ENCODE measurements around the gene ADAMTSL2.

Gene ADAMTSL2

DNA sequence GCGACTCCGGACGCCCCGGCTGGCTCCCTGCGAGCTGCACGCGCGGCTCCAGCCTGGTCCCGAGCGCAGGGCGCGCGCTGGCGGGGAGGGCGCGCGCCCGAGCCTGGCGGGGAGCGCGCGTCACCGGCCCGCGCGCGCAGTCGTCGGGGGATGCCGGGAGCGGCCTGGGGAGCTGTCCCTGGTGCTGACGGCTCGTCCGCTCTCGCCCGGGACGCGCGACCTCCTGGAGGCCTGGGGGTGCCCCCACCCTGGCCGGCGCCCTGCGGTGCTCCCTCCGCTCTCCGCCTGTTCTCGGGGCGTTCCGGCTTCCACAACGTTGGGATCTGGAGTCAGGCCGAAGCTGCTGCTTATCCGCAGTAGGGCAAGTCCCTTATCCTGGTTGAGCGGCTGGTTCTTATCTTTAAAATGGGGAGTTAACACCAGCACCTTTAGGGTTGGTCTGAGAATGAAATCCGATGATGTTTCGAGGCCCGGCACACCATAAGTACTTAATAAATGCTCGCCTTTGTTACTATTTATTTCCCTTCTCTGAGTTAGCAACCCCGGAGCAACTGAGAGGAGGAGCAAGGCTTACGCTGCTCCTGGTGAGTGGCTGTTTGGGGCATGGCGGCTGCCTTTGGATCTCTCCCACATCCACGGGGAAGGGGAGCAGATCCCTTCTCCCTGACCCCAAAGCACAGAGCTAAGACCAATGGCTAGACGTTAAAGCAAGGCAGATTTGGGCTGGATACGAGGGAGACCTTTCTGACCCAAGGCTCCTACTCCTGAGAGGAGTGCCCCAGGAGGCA, 75.0 kb downstream of the ADAMTSL2 start, which contains the start of gene FAM163B:
FAM163B (minus strand) TSS at position 79 of the 788 bp plus-strand sequence. CDS start 29,166 bp downstream, outside the sequence.
- DNase-seq = no peak

DNA sequence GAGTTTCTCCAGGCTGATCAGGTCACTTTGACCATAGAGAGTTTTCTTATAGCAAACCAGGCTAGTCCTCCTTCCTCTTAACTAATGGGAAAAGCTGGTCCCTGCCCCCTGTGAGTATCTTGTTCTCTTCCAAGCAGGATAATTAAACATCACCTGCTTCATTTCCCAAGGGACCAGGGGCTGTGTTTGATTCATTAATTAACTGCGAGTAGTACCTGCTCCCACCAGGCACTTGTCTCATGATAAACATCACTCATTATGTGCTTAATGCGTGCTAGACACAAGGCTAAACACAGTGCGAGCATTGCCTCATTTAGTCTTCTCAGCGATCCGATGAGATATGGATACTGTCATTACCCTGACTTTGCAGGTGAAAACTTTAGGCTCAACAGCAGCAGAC, 76.3 kb downstream of the ADAMTSL2 start:
- no peak for DNase-seq

DNA sequence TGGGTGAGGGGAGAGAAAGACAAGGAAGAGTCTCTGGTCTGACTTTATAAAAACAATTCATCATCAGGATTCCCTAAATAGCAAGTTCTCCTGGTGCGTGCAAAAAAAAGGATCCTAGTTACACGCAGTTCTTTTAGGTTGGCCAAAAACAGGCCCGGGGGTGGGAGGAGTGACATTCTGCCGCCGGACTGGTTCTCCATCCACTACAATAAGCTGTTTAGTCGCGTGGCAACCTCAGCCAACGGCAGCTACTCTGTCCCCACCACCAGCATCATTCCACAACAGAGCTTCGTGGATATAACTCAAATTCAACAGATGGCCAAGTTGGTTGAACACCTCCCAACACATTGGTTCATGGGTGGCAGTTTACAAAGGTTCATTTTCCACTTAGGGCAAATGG, 77.5 kb downstream of the ADAMTSL2 start:
- DNase-seq = no peak

DNA sequence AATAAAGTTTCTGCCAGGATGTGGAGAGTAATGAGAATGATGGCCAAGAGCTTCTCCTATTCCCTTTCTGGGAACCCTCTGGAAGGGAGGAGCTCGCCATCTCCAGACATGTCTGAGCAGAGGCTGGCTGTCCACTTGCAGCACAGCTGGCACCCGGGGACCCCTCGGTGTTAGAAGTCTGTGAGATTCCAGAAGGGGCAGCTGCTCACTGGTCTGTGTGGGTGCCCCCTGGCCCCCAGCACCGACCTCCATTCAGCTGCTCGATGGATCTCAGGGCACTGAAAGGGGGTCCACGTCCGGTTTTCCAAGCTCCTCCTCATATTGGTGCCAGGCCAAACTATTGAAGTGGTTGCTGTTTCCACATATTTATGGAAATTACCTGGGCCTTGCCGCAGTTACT, 78.3 kb downstream of the ADAMTSL2 start:
- DNase-seq = no peak

DNA sequence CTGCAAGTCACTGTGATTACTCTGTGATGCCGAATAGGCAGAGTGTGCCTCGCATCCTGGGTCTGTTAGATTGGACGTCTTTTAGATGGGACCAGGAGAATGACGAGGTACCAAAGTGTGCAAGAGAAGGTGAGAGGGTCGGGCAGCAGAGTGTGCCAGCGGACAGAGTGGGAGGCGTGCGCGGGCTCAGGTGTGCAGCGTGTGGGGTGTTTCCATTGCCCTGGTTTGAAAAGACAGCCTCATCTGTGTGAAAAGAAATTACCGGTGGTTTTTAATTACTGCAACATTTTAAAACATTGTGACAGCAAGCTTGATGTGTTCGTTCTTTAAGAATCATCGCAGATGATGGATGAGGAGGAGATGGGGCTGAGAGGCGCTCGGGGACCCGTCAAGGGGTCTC, 78.9 kb downstream of the ADAMTSL2 start:
- no peak for DNase-seq

DNA sequence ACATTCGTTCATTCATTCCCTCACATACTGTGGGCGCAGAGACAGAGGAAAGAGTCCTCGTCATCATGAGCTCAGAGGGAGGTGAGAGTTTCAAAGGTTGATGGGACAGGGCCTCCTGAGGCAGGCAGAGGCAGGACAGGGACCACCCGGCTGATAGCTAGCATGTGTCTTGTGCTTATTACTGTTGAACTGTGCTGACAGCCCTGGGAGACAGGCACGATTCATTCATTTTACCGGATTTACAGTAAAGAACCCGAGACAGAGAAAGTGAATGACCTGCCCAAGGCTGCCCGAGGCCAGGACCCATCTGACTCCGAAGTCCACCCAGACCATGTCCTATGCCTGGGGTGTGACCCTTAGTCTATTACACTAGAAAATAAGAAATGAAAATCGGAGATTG, 79.6 kb downstream of the ADAMTSL2 start:
- no peak for DNase-seq

DNA sequence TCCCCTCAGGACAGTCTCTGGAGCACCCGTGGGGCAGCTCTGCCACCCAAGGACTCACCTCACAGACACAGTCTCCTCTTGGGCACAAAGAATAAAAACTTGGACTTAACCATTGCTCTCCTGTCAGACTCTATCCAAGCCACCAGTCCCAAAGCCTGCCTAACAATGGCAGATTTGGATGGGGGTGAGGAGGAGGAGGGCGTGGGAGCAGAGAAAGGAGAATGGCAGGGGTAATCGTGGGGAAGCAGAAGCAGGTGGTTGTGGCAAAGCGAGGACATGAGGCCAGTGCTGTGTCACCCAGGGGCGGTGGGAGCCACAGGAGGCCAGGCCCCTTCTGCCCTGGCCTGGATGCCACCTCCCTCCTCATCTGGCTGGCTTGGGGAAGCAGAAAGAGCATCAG, 80.2 kb downstream of the ADAMTSL2 start:
- DNase-seq = no peak

DNA sequence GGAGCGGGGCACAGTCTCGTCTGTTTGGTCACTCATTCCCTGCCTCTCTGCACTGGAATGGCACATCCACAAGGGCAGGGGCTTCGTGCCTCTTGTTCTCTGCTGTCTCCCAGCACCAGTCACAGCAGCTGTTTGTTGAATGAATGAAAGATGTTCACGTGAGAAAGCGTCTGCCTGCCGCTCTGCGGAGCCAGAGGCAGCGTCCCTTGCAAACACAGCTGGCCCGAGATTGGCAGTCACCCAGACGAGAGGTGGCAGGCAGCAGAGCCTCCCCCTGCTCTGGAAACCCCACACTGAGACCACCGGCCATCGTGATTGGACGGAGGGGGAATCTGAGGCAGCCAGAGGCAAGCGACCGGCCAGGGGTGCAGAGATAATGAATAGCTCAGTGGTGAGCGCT, 80.7 kb downstream of the ADAMTSL2 start:
- DNase-seq = no peak

DNA sequence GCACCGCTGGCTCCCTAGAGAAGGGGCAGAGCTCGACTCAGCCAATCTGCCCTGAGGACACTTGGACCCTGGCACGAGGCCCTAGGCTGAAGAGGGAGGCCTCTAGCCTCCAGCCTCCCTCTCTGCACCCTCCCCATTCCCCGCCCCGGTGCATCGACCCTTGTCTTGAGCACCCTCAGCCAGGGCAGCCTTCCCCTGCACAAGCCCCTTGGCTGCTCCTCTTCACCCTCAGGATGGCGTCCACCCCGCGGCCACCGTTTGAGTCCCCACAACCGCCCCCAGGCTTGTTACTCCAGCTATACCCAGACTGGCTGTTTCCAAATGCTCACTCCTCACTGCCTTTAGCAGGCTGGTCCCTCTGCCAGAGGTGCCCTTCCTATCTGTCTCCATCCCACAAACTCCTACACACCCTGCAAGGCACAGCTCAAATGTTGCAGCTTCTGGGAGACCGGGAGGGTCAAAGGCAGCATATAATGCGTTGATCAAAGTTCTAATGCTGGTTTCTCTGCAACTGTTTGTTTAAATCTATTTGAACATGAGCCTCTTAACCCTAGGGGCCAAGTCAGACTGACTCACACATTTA, 81.2 kb downstream of the ADAMTSL2 start:
- DNase-seq = no peak

DNA sequence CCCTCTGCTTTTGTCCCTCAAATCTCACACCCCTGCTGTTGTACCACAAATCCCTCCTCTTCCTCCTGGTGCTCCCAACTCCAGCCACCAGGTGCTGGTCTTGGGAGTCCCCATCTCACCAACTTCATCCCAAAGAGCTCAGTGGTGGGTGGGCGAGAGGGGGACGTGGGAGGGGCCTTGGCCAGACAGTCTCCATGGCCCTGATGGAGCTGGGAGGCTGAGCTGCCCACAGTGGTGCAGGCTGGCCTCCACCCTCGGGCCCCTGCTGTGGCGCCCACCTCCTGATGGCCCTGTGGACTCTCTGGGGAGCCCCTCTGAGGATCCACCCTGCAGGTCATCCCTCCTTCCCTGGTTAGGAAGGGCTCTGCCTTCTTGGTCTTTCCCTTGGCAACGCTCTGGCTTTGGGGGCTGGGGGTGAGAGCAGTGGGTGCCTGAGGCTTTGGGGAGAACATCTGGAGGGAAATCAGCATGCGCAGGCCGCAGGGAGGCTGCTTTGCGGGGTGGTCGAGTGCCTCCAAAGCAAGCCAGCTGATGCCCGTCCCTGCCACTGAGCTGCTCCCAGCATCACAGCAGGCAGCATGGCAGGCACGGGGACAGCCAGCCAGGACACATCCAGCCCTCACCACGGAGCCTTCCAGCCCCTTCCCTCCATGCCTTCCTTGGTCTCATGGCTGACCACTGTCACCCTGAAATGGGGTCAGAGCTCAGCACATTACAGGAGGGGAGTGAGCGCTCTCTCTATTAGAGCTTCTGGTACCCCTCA, 82.3 kb downstream of the ADAMTSL2 start:
- DNase-seq = no peak

DNA sequence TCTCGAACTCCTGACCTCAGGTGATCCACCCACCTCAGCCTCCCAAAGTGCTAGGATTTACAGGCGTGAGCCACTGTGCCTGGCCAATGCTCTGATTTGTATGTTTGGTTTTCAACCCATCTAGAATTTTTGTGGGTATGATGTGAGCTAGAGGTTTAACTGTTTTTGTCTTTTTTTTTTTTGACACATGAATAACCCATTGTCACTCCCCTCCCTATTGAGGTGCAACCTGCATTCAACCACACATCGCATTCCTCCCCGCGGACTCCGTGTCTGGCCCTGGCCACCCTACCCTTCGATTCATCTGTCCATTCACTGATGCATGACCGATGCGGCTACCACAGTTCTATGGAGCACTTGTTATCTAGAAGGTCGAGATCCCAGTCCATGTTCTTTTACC, 84.2 kb downstream of the ADAMTSL2 start:
- DNase-seq = no peak

DNA sequence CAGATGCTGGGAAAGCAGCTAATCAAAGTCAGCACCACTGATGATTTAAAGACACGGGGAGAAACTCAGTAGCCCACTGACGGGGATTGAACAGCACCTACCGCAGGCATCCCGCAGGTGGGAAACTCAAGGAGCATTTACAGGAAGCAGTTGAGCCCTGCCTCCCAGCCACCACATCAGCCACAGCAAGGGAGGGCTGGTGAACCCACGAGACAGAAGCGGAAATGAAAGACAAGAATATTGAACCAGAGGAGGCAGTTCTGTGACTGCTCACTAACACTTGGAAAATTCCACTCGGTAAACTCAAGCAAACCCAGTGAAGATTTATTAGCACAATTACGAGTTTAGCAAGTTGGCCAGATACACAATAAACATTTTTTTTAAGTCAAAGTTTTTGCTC, 85.3 kb downstream of the ADAMTSL2 start:
- DNase-seq = no peak

DNA sequence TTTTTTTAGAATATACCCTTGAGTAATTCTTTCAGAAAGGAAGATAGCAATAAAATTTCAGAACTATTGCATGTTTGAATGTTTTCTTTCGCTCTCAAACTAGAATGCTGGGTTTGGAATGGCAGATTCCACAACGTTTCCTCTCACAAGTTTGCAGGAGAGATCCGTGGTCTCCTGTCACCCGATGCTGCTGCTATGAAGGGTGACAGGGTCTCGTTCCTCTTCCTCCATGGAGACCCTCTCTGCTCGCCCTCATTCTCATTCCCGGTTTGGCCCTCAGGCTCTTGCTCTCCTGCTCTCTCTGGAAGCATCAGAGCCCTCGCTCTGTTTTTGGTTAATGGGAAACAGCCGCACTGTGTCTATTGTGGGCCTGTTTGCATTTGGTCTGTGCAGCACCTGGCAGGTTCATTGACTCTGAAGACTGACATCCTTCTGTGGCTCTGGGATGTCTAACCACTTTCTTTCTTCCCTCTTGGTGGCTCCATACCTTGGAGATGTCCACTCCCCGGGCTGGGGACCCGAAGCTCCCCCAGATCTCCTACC, 87.3 kb downstream of the ADAMTSL2 start:
- DNase-seq = no peak

DNA sequence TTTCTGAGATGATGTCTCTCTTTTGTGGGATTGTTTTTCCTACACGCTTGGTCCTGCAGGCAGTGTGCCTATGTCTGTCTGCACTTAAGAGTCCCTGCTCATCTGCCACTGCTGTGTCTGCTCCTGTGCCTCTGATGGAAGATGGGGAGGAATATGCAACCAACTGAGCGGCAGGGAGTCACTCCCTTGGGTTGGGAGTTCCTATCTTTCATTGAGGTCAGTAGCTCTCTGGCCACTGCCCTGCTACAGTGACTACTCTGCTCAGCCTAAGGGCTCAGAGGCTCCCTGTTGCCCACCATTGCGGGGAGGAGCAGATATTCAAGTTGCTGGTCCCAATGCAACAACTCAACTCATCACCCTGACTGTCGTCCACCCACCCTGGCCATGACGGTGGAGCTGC, 88.1 kb downstream of the ADAMTSL2 start:
- no peak for DNase-seq
